Mucosa of rectum (tissue), 2 donors: Measurements from ENCODE around the gene HIGD2A.

Experiments
- H3K27ac ChIP-seq, 2 donors: one replicate each; pipeline ENCODE4 v1.7.0; 2013; ENCODE audit warnings: inconsistent platforms in 2 of 2, low read depth in 2 of 2, low read length in 2 of 2
- H3K27me3 ChIP-seq, 2 donors: one replicate each; pipeline ENCODE4 v1.7.0; 2013; ENCODE audit warnings: low read length in 2 of 2; ENCODE audit not compliant: control insufficient read depth in 2 of 2, insufficient read depth in 2 of 2
- H3K36me3 ChIP-seq, 2 donors: one replicate each; pipeline ENCODE4 v1.7.0; 2013; ENCODE audit warnings: low read length in 2 of 2; ENCODE audit not compliant: control insufficient read depth in 2 of 2, insufficient read depth in 2 of 2
- H3K4me1 ChIP-seq, 2 donors: one replicate each; pipeline ENCODE4 v1.7.0; 2013; ENCODE audit warnings: low read length in 2 of 2, mild to moderate bottlenecking in 1 of 2; ENCODE audit not compliant: control insufficient read depth in 2 of 2, insufficient read depth in 2 of 2
- H3K4me3 ChIP-seq, 2 donors: one replicate each; pipeline ENCODE4 v1.7.0; 2013; ENCODE audit warnings: low read length in 2 of 2
- H3K9ac ChIP-seq, 2 donors: one replicate each; pipeline ENCODE4 v1.7.0; 2013; ENCODE audit warnings: low read length in 2 of 2, low read depth in 1 of 2, mild to moderate bottlenecking in 1 of 2
- H3K9me3 ChIP-seq, 2 donors: one replicate each; pipeline ENCODE4 v1.7.0; 2013; ENCODE audit warnings: low read length in 2 of 2; ENCODE audit not compliant: control insufficient read depth in 2 of 2
- donor health status: healthy.
- donor health status: Normal muscosa, but diverticular disease.

Gene HIGD2A

DNA sequence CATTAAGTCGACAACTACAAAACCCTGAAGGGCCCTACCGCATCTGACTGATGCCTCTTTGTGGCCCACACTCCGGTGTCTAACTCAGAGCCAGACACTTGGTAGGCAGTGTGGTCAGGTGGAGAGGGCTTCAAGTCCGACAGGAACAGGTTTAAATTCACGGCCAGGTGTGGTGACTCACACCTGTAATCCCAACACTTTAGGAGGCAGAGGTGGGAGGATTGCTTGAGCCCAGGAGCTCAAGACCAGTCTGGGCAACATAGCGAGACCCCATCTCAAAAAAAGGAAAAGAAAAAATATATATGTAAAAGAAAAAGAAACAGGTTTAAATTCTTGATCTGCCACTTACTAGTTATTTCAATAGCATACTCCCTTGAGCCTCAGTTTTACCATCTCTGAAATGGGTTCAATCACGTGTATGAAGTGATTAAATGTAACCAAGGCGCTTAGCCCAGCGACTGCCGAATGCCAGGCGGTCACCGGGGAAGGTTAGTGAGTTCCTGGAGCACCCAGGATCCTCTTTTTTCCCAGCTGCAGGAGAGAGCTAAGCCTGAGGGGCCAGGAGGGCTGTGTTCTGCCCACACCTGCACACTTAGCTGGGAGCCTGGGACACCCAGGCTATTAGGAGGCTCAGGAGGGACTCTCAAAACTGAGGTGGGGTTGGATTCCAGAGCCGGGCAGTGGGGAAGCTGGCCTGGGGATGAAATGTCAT lies 26.8 kb downstream of the HIGD2A start:
- Histone ChIP-seq H3K9ac (peak overlapping the region; percentile 81 to 97), H3K9me3 (no peaks in the 10 kb centered on the region), H3K27me3 (no peaks in the 10 kb centered on the region), H3K4me1 (peaks cover 26 to 39% of the 10 kb centered on the region in 2 donors), H3K27ac (peak overlapping the region; percentile 84 to 86), H3K36me3 (peaks cover 1 to 6% of the 10 kb centered on the region in 2 donors), H3K4me3 (peak overlapping the region; percentile 89 to 93)

DNA sequence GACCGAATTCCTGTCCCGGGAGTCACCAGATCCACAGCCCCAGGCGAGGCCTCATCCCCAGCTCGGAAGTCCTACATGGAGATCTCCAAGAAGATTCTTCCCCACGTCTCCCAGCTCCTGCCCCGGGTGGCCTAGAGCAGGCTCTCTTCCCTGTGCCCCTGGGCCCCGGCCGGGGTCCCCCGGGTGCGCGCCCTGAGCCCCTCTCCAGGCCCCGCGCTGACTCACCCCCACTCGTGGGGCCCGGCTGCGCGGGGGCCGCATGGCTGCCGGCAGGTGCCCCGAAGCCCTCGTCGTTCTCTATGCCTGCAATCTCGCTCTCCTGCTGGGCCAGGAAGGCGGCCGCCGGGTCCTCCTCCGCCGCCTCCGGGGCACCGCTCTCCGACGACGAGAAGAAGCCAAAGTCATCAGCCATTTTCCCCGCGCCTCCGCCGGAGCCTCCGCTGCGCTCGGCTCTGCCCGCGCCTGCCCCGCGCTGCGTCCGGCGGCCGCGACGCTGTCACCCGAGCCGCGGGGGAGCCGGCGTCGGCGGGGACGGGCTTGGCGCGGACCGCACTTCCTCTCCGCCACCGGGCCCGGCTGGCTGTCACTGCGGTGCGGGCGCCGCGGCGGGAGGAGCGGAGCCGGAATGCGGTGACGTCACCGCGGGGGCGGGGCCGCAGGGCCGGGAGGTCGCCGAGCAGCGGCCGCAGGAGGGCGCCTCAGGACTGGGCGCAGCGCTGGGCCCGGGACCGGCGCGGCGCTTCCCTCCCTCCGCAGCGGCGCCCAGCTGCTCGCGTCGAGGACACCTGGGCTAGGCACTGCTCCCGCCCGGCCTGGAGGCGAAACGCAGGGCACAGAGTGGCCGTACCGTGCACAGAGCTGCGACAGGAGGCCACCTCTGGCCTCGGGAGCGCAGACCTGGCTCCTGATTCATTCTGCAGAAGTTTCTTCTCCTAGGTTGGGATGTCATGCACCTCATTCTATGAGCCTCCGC lies 27.7 kb downstream of the HIGD2A start, which contains the start of gene CLTB:
Gene CLTB, minus strand, starts transcription at position 588 of the 973 bp plus-strand sequence. Its CDS starts 176 bp downstream, at position 412.
- peaks cover 26 to 31% of the 10 kb centered on the region in 2 donors for H3K4me1 ChIP-seq

DNA sequence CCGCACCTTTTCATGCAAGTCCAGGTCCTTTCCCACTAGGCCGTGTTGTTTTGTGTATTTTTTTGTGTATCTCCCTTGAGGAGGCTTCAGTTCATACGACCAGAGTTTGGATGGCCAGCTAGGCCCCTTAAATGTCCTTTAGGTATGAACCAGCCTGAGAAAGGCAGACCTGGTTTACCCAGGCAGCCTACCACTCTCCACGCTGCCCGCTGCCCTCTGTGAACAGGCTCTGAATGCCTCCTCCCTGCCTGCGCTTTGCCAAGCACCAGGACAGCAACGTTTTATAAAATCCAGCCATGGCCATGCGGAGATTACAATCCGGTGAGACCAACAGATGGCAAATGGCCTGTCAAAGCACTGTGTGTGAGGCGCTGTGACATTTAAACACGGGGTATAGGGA lies 28.4 kb downstream of the HIGD2A start:
- Histone ChIP-seq H3K4me1 (peaks cover 26 to 29% of the 10 kb centered on the region in 2 donors), H3K4me3 (peak overlapping the region; percentile 1 to 89), H3K36me3 (peaks cover 0 to 2% of the 10 kb centered on the region in 2 donors), H3K9ac (peak overlapping the region; percentile 54 to 97), H3K27me3 (no peaks in the 10 kb centered on the region), H3K9me3 (no peaks in the 10 kb centered on the region), H3K27ac (peak overlapping the region; percentile 48 to 56)

More for the DNA sequence above, 27.7 kb downstream of the HIGD2A start, which contains the start of gene CLTB:
- peak within 1 kb of the TSS; percentile 81 to 97 for H3K9ac ChIP-seq
- H3K27ac ChIP-seq, result peak within 1 kb of the TSS; percentile 84 to 86
- H3K27me3 ChIP-seq, result no peaks in the 10 kb centered on the region
- H3K36me3 ChIP-seq, result peaks cover 0 to 2% of the 10 kb centered on the region in 2 donors
- H3K4me3 ChIP-seq, result peak within 1 kb of the TSS; percentile 89 to 93
- no peaks in the 10 kb centered on the region for H3K9me3 ChIP-seq

DNA sequence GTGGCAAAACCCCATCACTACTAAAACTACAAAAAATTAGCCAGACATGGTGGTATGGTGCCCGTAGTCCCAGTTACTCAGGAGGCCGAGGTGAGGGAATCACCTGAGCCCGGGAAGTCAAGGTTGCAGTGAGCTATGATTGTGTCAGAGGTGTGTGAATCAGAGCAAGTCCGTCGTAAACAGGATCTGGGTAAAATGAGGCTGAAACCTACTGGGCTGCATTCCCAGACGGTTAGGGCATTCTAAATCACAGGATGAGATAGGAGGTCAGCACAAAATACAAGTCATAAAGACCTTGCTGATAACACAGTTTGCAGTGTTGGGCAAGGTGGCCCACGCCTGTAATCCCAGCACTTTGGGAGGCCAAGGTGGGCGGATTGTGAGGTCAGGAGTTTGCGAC lies 29.7 kb downstream of the HIGD2A start:
- H3K27me3 ChIP-seq, result no peaks in the 10 kb centered on the region
- H3K9ac ChIP-seq, result no peak overlapping the region
- peak overlapping the region in 1 of 2 donors; percentile 48 for H3K27ac ChIP-seq
- H3K4me1 ChIP-seq, result peaks cover 26 to 29% of the 10 kb centered on the region in 2 donors
- H3K9me3 ChIP-seq, result no peaks in the 10 kb centered on the region
- peaks cover 0 to 2% of the 10 kb centered on the region in 2 donors for H3K36me3 ChIP-seq
- no peak overlapping the region for H3K4me3 ChIP-seq

DNA sequence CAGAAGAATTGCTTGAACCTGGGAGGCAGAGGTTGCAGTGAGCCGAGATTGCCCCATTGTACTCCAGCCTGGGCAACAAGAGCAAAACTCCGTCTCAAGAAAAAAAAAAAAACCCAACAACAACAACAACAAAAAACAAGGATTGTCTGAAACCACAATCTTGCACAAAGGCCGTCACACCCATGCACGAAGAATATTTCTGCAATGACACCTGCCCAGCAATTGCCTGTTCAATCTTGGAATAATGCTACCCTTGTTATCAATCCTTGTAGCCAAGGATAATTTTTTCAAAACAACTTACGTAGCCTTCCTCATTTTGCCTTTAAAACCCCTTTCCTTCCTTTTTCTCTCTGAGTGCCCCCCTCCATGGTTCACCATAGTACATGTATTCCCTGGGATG lies 31.5 kb downstream of the HIGD2A start:
- Histone ChIP-seq H3K4me1 (peaks cover 15% of the 10 kb centered on the region in 2 donors), H3K9me3 (no peaks in the 10 kb centered on the region), H3K27me3 (no peaks in the 10 kb centered on the region), H3K36me3 (no peaks in the 10 kb centered on the region), H3K9ac (no peak overlapping the region), H3K27ac (no peak overlapping the region), H3K4me3 (no peak overlapping the region)

DNA sequence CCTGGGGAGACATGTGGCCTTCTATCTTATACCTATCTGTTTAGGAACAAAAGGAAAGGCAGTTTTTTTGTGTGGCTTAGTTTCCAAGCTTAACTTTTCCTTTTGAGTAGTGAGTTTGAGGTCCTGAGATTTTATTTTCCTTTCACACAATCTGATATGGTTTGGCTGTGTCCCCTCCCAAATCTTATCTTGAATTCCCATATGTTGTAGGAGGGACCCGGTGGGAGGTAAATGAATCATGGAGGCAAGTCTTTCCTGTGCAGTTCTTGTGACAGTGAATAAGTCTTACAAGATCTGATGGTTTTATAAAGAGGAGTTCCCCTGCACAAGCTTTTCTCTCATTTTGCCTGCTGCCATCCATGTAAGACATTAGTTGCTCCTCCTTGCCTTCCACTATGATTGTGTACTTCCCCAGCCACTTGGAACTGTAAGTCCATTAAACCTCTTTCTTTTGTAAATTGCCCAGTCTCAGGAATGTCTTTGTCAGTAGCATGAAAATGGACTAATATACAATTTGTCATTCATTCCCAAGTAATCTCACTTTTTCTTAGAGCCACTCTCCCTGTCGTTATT lies 32.5 kb downstream of the HIGD2A start:
- Histone ChIP-seq H3K27me3 (no peaks in the 10 kb centered on the region), H3K27ac (no peak overlapping the region), H3K4me3 (no peak overlapping the region), H3K4me1 (peaks cover 8 to 10% of the 10 kb centered on the region in 2 donors), H3K9me3 (no peaks in the 10 kb centered on the region), H3K36me3 (no peaks in the 10 kb centered on the region), H3K9ac (no peak overlapping the region)

DNA sequence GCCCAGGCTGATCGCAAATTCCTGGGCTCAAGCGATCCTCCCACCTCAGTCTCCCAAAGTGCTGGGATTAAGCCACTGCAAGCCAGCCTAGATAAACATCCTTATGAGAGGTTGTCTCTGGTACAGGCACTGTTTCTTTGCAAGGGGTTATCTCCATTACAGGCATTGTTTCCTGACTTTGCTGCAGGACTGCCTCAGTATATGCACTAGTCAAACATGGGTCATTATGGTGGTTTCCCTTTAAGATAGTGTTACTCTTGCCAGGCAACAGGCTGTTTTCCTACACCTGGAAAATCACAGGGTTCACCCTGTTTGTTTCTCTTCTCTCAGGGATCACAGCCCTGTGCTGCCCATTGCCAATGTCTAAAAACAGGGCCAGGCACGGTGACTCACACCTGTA lies 35.6 kb downstream of the HIGD2A start:
- H3K4me3 ChIP-seq, result no peak overlapping the region
- peaks cover 0 to 7% of the 10 kb centered on the region in 2 donors for H3K4me1 ChIP-seq
- no peak overlapping the region for H3K9ac ChIP-seq
- H3K27me3 ChIP-seq, result no peaks in the 10 kb centered on the region
- H3K27ac ChIP-seq, result peak overlapping the region; percentile 46 to 70
- H3K36me3 ChIP-seq, result no peaks in the 10 kb centered on the region
- no peaks in the 10 kb centered on the region for H3K9me3 ChIP-seq

DNA sequence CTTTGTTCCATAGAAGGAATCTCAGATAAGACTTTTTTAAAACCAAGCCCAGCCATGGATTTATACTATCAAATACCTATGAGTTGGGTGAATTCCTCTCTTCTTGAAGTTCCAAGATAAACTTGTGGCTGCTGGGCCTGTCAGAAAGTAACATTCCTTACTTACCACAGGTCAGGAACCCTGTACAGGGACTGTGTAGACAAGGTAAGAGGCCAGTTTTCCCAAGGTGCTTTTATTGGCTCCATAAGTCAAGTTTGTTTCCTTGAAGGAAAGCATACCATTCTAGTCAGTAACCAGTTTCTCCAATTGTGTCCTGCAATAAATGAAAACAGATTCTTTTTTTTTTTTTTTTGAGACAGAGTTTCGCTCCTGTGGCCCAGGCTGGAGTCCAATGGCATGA lies 36.6 kb downstream of the HIGD2A start:
- H3K27ac ChIP-seq, result peak overlapping the region; percentile 51 to 70
- no peak overlapping the region for H3K9ac ChIP-seq
- H3K4me3 ChIP-seq, result no peak overlapping the region
- no peaks in the 10 kb centered on the region for H3K36me3 ChIP-seq
- H3K27me3 ChIP-seq, result no peaks in the 10 kb centered on the region
- peaks cover 0 to 7% of the 10 kb centered on the region in 2 donors for H3K4me1 ChIP-seq
- H3K9me3 ChIP-seq, result no peaks in the 10 kb centered on the region

DNA sequence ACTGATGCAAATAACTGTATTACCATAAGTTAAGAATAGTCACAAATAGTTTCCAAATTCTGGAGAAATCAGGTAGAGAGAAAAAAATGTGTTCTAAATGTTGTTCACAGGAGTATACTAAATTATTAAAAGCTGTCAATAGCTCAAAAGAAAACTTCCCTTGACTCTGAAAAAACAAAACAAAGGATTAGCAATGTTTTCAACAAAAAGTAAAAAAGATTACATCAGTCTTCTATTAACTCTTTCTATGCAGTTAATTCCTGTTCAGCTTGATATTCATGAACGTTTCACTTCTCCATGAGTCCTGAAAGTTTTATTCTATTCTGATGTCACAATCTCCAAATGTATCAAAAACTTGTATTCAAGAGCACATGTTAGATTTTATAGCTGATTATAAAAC lies 37.2 kb downstream of the HIGD2A start:
- peaks cover 0 to 7% of the 10 kb centered on the region in 2 donors for H3K4me1 ChIP-seq
- H3K27me3 ChIP-seq, result no peaks in the 10 kb centered on the region
- H3K9ac ChIP-seq, result no peak overlapping the region
- H3K4me3 ChIP-seq, result no peak overlapping the region
- H3K36me3 ChIP-seq, result no peaks in the 10 kb centered on the region
- peak overlapping the region; percentile 51 to 70 for H3K27ac ChIP-seq
- no peaks in the 10 kb centered on the region for H3K9me3 ChIP-seq
